H9 (cell line): ENCODE results near the gene GTF2F2. TPM values are rescaled to one million over a fixed set of nuclear protein-coding genes. Genes with fewer than 3 reads are reported as not detected.

ENCODE experiments used
- DNase-seq: peaks from one replicate; pipeline ENCODE4 v3.0.0-alpha.2; 2017
- H2AFZ ChIP-seq: one replicate; pipeline ENCODE4 v1.6.1; 2013; ENCODE audit warnings: mild to moderate bottlenecking, low read length, control low read depth, moderate library complexity
- H2AK5ac ChIP-seq: 2 replicates; pipeline ENCODE4 v1.6.1; 2013; ENCODE audit warnings: low read length, control low read depth, mixed read lengths; ENCODE audit not compliant: insufficient read length
- H2BK120ac ChIP-seq: one replicate; pipeline ENCODE4 v1.6.1; 2013; ENCODE audit warnings: low read depth, mild to moderate bottlenecking, low read length, control low read depth, inconsistent platforms; ENCODE audit not compliant: poor library complexity, severe bottlenecking
- H2BK12ac ChIP-seq: 2 replicates; pipeline ENCODE4 v1.6.1; 2013; ENCODE audit warnings: low read length, control low read depth, mixed read lengths, low read depth; ENCODE audit not compliant: insufficient read length
- H2BK15ac ChIP-seq: 2 replicates; pipeline ENCODE4 v1.6.1; 2013; ENCODE audit warnings: low read depth, low read length, control low read depth
- H2BK20ac ChIP-seq: one replicate; pipeline ENCODE4 v1.6.1; 2013; ENCODE audit warnings: low read depth, mild to moderate bottlenecking, low read length, control low read depth, inconsistent platforms; ENCODE audit not compliant: poor library complexity, severe bottlenecking
- H2BK5ac ChIP-seq: 2 replicates; pipeline ENCODE4 v1.6.1; 2013; ENCODE audit warnings: low read length, control low read depth, mixed read lengths; ENCODE audit not compliant: insufficient read length
- H3K14ac ChIP-seq: 2 replicates; pipeline ENCODE4 v1.6.1; 2013; ENCODE audit warnings: low read length, control low read depth; ENCODE audit not compliant: insufficient read depth
- H3K18ac ChIP-seq: 2 replicates; pipeline ENCODE4 v1.6.1; 2013; ENCODE audit warnings: low read depth, mild to moderate bottlenecking, mixed read lengths, low read length, control low read depth; ENCODE audit not compliant: insufficient read length
- H3K23ac ChIP-seq: 2 replicates; pipeline ENCODE4 v1.6.1; 2013; ENCODE audit warnings: low read length, control low read depth, mixed read lengths, low read depth; ENCODE audit not compliant: insufficient read length
- H3K23me2 ChIP-seq: 2 replicates; pipeline ENCODE4 v1.6.1; 2013; ENCODE audit warnings: low read depth, mild to moderate bottlenecking, mixed read lengths, low read length, control low read depth; ENCODE audit not compliant: insufficient read length, poor library complexity, severe bottlenecking
- H3K27ac ChIP-seq: 2 replicates; pipeline ENCODE4 v1.5.1; 2013; ENCODE audit warnings: low read length, control low read depth, mixed read lengths, low read depth; ENCODE audit not compliant: insufficient read length
- H3K27me3 ChIP-seq: 2 replicates; pipeline ENCODE4 v1.6.1; 2013; ENCODE audit warnings: low read length, control low read depth, inconsistent platforms; ENCODE audit not compliant: insufficient read depth
- H3K4ac ChIP-seq: 2 replicates; pipeline ENCODE4 v1.6.1; 2013; ENCODE audit warnings: low read depth, mild to moderate bottlenecking, control low read depth, inconsistent platforms, low read length, moderate library complexity
- H3K4me1 ChIP-seq: 2 replicates; pipeline ENCODE4 v1.6.1; 2013; ENCODE audit warnings: low read length, control low read depth, inconsistent platforms; ENCODE audit not compliant: insufficient read depth
- H3K4me2 ChIP-seq: 2 replicates; pipeline ENCODE4 v1.6.1; 2013; ENCODE audit warnings: low read length, control low read depth, mixed read lengths; ENCODE audit not compliant: insufficient read length, insufficient read depth
- H3K56ac ChIP-seq: 2 replicates; pipeline ENCODE4 v1.6.1; 2013; ENCODE audit warnings: low read depth, mild to moderate bottlenecking, mixed read lengths, low read length, control low read depth; ENCODE audit not compliant: insufficient read length
- H3K79me1 ChIP-seq: 2 replicates; pipeline ENCODE4 v1.6.1; 2013; ENCODE audit warnings: low read depth, mild to moderate bottlenecking, moderate library complexity, low read length, control low read depth, inconsistent platforms; ENCODE audit not compliant: insufficient read depth, poor library complexity, severe bottlenecking
- H3K79me2 ChIP-seq: 2 replicates; pipeline ENCODE4 v1.6.1; 2013; ENCODE audit warnings: low read length, control low read depth, inconsistent platforms; ENCODE audit not compliant: insufficient read depth
- H3K9ac ChIP-seq: 2 replicates; pipeline ENCODE4 v1.6.1; 2013; ENCODE audit warnings: low read length, control low read depth, mixed read lengths; ENCODE audit not compliant: insufficient read length; ENCODE audit errors: extremely low read depth
- H3K9me3 ChIP-seq: one replicate; pipeline ENCODE4 v1.6.1; 2013; ENCODE audit warnings: low read depth, low read length, inconsistent platforms; ENCODE audit not compliant: control insufficient read depth
- H3T11ph ChIP-seq: one replicate; pipeline ENCODE4 v1.6.1; 2013; ENCODE audit warnings: mild to moderate bottlenecking, low read length, control low read depth, inconsistent platforms
- H4K20me1 ChIP-seq: one replicate; pipeline ENCODE4 v1.6.1; 2013; ENCODE audit not compliant: control insufficient read depth, insufficient read length, insufficient read depth
- H4K5ac ChIP-seq: 2 replicates; pipeline ENCODE4 v1.6.1; 2013; ENCODE audit warnings: low read depth, mild to moderate bottlenecking, mixed read lengths, low read length, control low read depth; ENCODE audit not compliant: insufficient read length
- H4K8ac ChIP-seq: replicated peaks from 2 replicates; pipeline ENCODE4 v1.6.1; 2013; ENCODE audit warnings: low read length, control low read depth, mixed read lengths, low read depth; ENCODE audit not compliant: insufficient read length
- H4K91ac ChIP-seq: 2 replicates; pipeline ENCODE4 v1.6.1; 2013; ENCODE audit warnings: low read depth, mild to moderate bottlenecking, moderate library complexity, mixed read lengths, low read length, control low read depth; ENCODE audit not compliant: insufficient read length
- H3K27ac Mint-ChIP-seq, 3 experiments: 2 replicates in 2 of 3; 3 replicates in 1 of 3; pipeline ENCODE4 v1.8.0; 2020 to 2021; ENCODE audit warnings: mixed read lengths in 3 of 3, mild to moderate bottlenecking in 1 of 3, moderate library complexity in 1 of 3
- H3K27me3 Mint-ChIP-seq: 2 replicates; pipeline ENCODE4 v1.8.0; 2021; ENCODE audit warnings: low read depth, mild to moderate bottlenecking, moderate library complexity, mixed read lengths
- H3K36me3 Mint-ChIP-seq, 3 experiments: 2 replicates in 2 of 3; 3 replicates in 1 of 3; pipeline ENCODE4 v1.8.0; 2020 to 2021; ENCODE audit warnings: low read depth in 3 of 3, mixed read lengths in 3 of 3; ENCODE audit not compliant: insufficient read depth in 1 of 3
- H3K4me1 Mint-ChIP-seq, 2 experiments: 2 replicates each; pipeline ENCODE4 v1.8.0; 2020; ENCODE audit warnings: mixed read lengths in 2 of 2
- H3K4me3 Mint-ChIP-seq, 2 experiments: 2 replicates in 1 of 2; 3 replicates in 1 of 2; pipeline ENCODE4 v1.8.0; 2020 to 2021; ENCODE audit warnings: mild to moderate bottlenecking in 2 of 2, mixed read lengths in 2 of 2, moderate library complexity in 1 of 2
- H3K9me3 Mint-ChIP-seq, 2 experiments: 2 replicates in 1 of 2; 3 replicates in 1 of 2; pipeline ENCODE4 v1.8.0; 2020; ENCODE audit warnings: mild to moderate bottlenecking in 2 of 2, mixed read lengths in 2 of 2, moderate library complexity in 1 of 2
- CTCF ChIP-seq: fragments of 200-600 bp; sonication (generic); conservative IDR thresholded peaks from 3 replicates; pipeline ENCODE4 v1.8.0; 2021; ENCODE audit warnings: antibody characterized with exemption, mild to moderate bottlenecking
- WGBS: extraction: QIAGEN DNeasy Blood & Tissue Kit; methylation state at CpG from one replicate; pipeline ENCODE4 v1.1.7; 2013; ENCODE audit warnings: missing lambda C conversion rate, low lambda C conversion rate, mixed read lengths; ENCODE audit not compliant: insufficient read length; ENCODE audit errors: extremely low coverage; 5-methylcytosine and 5-hydroxymethylcytosine counted together
- total RNA-seq: library from RNA; stranded (reverse); gene quantifications from 2 replicates; pipeline ENCODE4 v1.2.1, GENCODE V29; 2021

GTF2F2 gene
- total RNA-seq, 1 experiment from 2014 or later = 29.6 TPM

- no peak overlapping the region for H2BK120ac ChIP-seq
- no peaks in the 10 kb centered on the region for H4K20me1 ChIP-seq
- peaks cover 29 to 33% of the 10 kb centered on the region in 2 experiments for H3K4me1 Mint-ChIP-seq
- no peak overlapping the region for H3K56ac ChIP-seq
- no CpG with 5 or more reads among the region's 4 CpGs for WGBS
- H3K9me3 Mint-ChIP-seq = no peaks in the 10 kb centered on the region
- H3K23me2 ChIP-seq = no peaks in the 10 kb centered on the region
- H3T11ph ChIP-seq = no peak overlapping the region
- no peak overlapping the region for H3K27ac ChIP-seq
- no peak overlapping the region for H3K4ac ChIP-seq
- no peaks in the 10 kb centered on the region for H3K9me3 ChIP-seq
- no peak overlapping the region for H3K18ac ChIP-seq
- H2BK12ac ChIP-seq = no peak overlapping the region
- H3K4me3 Mint-ChIP-seq = no peak overlapping the region
- H3K27ac Mint-ChIP-seq = peak overlapping the region in 1 of 3 experiments; percentile 69; a peak in 1 of 7 replicates
- no peaks in the 10 kb centered on the region for H3K79me2 ChIP-seq
- no peak overlapping the region for H2AK5ac ChIP-seq
- no peak overlapping the region for H2BK5ac ChIP-seq
- H4K5ac ChIP-seq = no peak overlapping the region
- no peak overlapping the region for H3K4me2 ChIP-seq
- H3K14ac ChIP-seq = no peak overlapping the region
- H3K4me1 ChIP-seq = peaks cover 2% of the 10 kb centered on the region; the same call in 1 of the 2 replicates
- H3K36me3 Mint-ChIP-seq = peaks cover 0 to 4% (median 3%) of the 10 kb centered on the region in 3 experiments; a peak in 5 of 7 replicates
- TF ChIP-seq CTCF = no peak
- H4K8ac ChIP-seq = no peak overlapping the region
- no peaks in the 10 kb centered on the region for H3K27me3 Mint-ChIP-seq
- no peak for DNase-seq
- H2BK15ac ChIP-seq = no peak overlapping the region
- no peaks in the 10 kb centered on the region for H3K79me1 ChIP-seq
- H2AFZ ChIP-seq = no peak overlapping the region
- no peak overlapping the region for H3K23ac ChIP-seq
- H3K9ac ChIP-seq = no peak overlapping the region
- H4K91ac ChIP-seq = no peak overlapping the region
- H3K27me3 ChIP-seq = no peaks in the 10 kb centered on the region
- H2BK20ac ChIP-seq = no peak overlapping the region
These were observed 99.6 kb downstream of the GTF2F2 start for GRCh38 chr13:45219938-45220375.
